Tibial nerve (tissue), 4 donors: Measurements from ENCODE around the gene CCDC117.

Experiments
- EP300 ChIP-seq, 2 donors: sonication (generic); formaldehyde crosslinking; IDR thresholded peaks; one replicate each; pipeline ENCODE4 v1.6.1; 2017; ENCODE audit warnings: antibody characterized with exemption in 2 of 2, mild to moderate bottlenecking in 1 of 2
- TF ChIP-seq, protein P1 (sequence below), 5 experiments: fragments of 200-600 bp in 3 of 5; fragments of 450-650 bp in 2 of 5; sonication (generic) in 3 of 5; IDR thresholded peaks; one replicate each; pipeline ENCODE4 v1.5.1; 2016 to 2019; ENCODE audit warnings: antibody characterized with exemption in 5 of 5, mild to moderate bottlenecking in 3 of 5, moderate library complexity in 2 of 5

DNA sequence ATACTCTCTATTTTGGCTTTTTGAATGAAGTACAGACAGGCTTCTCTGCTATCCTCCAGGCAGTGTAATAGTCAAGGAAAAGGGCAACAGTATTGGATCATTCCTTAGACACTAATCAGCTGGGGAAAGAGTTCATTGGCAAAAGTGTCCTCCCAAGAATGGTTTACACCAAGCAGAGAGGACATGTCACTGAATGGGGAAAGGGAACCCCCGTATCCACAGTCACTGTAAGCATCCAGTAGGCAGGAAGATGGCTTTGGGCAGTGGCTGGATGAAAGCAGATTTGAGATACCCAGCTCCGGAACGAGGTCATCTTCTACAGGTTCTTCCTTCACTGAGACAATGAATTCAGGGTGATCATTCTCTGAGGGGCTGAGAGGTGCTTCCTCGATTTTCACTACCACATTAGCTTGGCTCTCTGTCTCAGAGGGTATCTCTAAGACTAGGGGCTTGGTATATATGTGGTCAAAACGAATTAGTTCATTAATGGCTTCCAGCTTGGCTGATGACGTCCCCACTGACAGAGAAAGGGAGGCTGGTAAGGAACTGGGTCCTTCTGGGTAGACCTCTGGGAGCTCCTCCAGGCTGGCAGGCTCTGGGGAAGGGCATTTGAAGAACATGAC lies 22.7 kb downstream of the CCDC117 start:
- TF ChIP-seq, protein P1, sequence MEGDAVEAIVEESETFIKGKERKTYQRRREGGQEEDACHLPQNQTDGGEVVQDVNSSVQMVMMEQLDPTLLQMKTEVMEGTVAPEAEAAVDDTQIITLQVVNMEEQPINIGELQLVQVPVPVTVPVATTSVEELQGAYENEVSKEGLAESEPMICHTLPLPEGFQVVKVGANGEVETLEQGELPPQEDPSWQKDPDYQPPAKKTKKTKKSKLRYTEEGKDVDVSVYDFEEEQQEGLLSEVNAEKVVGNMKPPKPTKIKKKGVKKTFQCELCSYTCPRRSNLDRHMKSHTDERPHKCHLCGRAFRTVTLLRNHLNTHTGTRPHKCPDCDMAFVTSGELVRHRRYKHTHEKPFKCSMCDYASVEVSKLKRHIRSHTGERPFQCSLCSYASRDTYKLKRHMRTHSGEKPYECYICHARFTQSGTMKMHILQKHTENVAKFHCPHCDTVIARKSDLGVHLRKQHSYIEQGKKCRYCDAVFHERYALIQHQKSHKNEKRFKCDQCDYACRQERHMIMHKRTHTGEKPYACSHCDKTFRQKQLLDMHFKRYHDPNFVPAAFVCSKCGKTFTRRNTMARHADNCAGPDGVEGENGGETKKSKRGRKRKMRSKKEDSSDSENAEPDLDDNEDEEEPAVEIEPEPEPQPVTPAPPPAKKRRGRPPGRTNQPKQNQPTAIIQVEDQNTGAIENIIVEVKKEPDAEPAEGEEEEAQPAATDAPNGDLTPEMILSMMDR (IDR thresholded peaks at IDR 0.05), result no peak
- no peak for TF ChIP-seq EP300 (IDR thresholded peaks at IDR 0.05)
